NCI-H1092 (cell line): ENCODE measurements around the gene TOGARAM2.

Experiments used
- DNase-seq: peaks from one replicate; lab custom pipeline; 2025; lab: John Stamatoyannopoulos, UW

Gene TOGARAM2

DNA sequence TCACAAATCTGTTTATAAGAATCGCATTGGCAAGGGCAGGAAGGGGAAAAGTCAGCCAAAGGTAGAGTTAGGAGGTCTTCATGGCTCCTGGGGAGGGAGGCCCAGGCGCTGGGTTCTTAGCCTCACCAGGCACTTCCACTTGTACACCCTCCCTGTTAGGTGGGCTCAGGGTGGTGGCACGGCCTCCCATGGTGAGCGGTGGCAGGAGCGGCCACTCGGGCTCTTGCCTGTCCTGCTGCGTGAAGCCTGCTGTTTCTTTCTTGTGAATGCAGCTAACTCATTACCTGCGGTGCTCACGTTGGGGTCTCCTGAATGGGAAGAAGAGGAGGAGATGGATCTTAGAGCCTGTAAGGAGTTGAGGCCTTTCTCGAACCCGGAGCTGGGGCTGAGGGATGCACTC lies 40.8 kb downstream of the TOGARAM2 start:
- no peak for DNase-seq

DNA sequence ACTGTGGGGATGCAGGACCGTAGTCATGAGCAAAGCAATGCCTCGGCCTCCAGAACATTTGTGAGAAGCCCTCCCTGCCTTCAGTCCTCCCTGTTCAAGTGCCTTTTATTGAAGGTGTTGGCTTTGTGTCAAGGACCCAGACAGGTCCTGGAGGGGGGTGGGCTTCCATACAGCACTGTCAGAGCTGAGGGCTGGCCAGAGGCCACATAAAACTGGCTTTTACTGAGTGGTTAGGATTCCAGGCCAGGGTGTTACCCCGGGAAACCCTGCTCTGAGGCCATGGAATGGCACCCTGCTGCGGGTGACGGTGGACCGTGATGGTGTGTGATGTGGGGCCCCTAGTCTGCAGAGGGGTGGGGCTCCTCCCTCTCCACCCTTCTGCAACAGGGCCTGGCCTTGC lies 41.6 kb downstream of the TOGARAM2 start:
- DNase-seq: no peak

DNA sequence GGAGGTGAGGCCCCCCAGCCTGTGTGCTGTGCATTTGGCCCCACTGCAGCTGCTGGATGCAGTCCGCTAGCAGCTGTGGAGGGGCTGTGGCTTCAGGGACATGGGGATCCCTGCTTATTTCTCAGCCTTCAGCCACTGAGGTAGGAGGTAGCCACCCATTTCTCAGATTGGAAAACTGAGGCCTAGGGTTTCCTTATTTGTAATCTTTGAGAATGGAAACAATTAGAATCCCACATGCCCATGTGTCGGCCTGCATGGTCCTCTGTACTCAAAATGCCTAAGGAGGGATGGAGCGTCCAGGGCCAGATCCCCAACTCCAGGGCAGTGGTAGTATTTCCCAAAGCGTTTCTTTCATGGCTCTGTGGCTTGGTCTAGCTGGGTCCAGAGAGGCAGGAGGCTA lies 42.1 kb downstream of the TOGARAM2 start:
- DNase-seq: no peak

DNA sequence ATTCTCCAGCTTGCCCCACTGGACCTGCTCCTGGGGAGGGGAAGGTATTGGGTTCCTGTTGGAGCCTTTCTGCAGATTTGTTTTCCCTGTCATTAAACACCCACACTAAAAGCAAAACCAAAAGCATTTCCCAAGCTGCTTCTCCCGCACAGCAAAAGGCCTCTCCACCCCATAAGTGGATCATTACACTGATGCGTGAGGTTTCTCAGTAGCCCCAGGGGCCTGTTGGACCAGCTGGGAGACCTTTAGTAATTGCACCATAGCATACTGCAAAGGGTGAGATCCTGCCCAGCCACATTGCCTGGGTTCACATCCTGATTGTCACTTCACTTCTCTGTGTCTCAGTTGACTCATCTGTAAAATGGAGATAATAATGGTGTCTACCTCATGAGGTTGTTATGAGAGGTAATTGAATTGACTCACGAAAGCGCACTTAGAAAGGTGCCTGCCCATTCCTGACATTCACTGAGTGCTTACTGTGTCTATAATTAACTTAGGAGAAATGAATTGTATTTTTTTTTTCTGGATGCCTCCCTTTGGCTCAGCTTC lies 43.9 kb downstream of the TOGARAM2 start:
- no peak for DNase-seq

DNA sequence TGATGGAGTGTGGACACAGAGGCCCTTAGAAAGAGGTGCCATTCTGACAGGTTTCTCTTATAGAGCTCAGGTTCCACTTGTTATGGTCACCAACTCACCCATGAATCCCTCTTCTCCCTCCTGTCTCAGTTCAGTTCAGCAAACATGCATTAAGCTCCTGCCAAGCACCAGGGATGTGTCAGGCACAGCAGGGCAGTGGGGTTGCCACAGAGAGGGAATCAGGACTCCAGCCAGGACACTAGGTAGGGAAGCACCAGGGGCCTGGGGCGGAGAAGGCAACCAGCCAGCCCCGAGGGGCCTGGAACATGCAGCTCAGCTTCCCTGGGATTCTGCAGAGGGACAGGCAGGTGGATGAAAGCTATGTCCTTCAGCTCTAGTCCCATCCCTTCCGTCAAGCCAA lies 44.6 kb downstream of the TOGARAM2 start:
- no peak for DNase-seq

DNA sequence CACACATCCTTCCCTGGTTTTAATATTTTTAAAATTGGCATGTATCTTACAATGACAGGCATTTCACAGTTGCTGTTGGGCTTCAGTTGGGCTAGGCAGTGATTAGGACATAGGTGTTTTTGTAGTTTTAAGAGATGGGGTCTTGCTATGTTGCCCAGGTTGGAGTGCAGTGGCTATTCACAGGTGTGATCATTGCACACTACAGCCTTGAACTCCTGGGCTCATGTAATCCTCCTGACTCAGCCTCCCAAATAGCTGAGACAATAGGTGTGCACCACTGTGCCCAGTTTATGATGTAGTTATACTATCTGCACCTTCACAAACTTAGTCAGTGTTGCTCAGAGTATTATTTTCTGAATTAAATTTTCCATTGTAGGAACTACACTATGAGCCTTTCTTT lies 49.9 kb downstream of the TOGARAM2 start:
- DNase-seq: no peak

DNA sequence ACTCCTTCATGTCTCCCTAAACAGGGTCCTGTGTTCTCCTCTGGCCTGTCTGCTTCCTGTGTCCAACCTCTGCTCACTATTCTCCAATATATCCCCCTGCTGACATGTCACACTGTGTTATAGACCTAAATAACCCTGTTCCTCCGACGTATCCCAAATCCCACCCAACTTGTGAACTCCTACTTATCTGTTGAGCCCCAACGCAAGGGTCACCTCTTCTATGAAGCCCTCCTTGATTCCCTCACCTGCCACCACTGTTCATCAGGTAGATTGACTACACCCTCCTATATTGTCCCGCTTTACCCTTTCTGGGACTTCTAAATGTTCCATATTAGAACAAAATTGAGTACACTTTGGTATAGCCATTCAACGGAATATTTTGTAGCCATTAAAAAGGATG lies 51.1 kb downstream of the TOGARAM2 start:
- no peak for DNase-seq

DNA sequence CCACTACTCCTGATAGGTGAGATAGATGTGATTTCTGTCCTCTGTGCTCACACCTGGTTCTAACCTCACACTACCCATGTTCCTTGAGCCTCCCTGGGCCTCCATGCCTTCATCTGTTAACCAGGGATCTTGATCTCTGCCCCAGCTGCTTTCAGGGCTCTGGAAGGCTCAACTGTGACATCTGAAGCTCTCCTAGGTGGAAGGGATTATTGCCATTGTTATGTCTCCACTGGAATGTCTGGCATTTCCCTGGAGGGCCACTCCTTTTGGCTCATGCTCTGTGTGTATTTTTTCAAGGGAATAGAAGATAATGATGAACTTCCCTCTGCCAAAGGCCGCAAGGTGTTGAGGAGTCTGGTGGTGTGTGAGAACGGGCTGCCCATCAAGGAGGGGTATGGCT lies 52.1 kb downstream of the TOGARAM2 start:
- DNase-seq: no peak

DNA sequence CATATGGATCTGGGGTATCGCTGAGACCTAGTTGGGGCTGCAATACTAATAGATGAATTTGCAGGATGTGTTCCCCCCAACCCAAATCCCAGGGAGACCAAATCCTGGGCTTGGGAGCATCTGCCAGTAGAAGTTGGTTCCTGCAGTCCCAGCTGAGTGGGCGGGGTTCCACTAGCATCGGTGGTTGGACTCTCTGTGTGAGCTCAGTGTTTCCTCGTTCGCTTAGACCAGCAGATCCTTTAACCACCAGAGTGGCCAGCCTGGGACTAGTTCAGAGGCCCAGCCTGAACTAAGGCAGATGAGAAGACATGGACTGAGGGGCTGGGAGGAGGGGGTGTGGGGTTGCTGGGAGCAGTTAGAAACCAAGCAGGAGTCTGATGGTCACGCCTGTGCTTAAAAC lies 52.6 kb downstream of the TOGARAM2 start:
- no peak for DNase-seq

DNA sequence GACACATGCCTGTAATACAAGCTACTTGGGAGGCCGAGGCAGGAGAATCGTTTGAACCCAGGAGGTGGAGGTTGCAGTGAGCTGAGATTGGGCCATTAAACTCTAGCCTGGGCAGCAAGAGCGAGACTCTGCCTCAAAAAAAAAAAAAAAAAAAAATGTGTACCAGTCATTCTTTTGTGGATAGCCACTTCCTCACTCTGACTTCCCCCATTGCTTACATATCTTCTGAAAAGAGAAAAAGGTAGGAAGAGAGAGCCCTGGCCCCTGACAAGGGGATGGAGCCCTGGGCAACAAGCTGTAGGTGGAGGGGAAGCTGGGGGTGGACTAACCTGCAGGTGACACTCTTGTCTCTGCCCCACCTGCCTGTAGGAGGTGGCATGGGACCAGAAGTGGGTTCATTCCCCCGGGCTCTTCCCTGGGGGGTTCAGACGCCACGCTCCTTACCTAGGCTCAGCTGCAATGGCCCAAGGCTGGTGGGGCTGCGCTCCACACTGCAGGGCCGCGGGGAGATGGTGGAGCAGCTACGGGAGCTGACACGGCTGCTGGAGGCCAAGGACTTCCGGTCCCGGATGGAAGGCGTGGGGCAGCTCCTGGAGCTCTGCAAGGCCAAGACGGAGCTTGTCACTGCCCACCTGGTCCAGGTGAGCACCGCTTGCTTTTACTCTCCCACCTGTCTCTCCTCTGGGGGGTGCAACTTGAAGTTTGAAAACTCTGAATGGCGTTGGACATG lies 54.1 kb downstream of the TOGARAM2 start:
- DNase-seq: no peak

DNA sequence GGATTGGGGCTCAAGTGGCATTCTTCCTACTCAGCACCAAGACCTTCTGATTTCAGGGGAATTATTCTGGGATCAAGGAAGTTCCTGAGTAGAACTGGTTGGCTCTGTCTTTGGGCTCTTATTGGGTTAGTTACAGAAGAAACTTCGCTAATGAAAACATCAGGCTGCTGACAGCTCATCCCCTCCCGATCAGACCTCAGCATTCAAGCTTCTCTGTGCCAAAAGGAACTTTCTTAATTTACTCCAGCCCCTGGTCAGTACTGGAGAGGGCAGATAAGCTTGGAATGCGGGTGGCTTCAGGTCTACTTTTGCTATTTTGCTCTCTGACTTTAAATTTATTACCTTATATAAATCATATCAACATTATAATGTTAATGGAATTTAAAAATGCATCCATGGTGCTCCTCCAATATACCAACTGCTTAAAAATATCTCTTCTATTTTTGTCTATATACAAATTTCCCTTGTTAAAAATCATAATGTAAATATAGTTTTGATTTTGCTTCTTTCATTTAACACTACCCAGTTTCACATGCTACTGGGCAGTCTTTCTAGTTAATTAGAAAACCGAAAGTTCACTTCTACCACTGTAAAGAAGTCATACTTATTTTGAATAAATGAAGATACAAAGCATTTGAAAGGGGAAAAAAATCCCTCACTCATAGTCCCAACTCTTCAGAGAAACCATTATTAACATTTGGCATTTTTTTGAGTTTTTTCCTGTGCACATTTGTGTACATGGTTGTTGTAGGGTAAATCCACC lies 58.8 kb downstream of the TOGARAM2 start:
- DNase-seq: no peak

DNA sequence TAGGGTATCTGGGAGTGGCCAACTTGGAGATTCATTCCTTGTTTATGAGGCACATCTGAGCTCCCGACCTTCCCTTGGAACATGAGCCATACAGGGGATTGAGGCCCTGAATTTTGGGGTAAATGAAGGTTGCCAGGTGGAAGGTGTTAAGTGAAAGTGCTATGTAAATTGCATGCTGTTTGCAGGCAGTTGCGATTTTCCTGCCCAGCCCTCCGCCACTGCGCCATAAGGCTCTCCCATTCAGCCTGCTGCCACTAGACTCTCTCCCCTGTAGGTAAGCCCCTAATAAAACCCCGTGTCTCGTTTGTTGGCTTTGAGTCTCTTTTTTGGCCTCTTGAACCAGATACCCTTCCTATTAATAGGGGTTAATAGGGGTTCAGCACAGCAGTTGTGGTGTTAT lies 59.5 kb downstream of the TOGARAM2 start:
- DNase-seq: no peak

DNA sequence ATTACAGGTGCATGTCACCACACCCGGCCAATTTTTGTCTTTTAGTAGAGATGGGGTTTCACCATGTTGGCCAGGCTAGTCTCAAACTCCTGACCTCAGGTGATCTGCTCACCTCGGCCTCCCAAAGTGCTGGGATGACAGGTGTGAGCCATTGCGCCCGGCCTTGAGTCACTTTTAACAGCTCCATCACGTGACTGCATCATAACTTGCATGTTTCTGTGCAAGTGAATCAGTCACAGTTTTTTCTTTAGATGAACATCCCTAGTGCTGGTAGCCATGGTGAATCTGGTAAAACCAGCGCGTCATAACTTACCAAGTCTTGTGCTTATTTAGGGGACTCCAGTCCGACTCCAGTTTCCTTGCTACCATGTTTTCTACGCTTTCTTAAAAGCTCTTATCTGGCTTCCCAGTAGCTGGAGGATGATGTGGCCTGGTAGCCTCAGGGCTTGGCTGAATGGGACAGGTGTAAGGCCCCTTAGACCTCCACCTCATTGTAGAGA lies 60.1 kb downstream of the TOGARAM2 start:
- DNase-seq: no peak

DNA sequence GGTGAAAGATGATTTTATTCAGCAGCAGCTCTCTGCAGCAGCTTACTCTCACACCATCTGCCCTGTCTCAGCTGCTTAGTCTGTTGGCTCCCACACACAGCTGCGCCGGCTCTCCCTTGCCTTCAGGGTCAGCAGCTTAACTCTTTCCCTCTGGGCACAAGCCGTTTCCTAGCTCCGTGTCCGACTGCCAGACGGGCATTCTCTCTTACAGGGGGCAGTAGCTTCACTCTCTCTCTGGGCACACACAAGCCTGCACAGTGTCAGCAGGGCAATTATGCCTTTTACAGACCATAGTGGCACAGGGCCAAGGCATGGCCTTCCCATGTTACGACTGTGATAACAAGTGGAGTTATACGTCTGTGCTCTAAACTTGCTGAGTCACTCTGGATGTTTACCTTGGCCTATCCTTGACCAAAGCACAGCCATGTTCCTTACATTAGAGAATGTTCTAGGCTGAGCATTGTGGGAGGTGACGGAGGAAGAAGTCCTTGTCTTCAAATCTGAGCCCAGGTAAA lies 61.5 kb downstream of the TOGARAM2 start:
- no peak for DNase-seq

DNA sequence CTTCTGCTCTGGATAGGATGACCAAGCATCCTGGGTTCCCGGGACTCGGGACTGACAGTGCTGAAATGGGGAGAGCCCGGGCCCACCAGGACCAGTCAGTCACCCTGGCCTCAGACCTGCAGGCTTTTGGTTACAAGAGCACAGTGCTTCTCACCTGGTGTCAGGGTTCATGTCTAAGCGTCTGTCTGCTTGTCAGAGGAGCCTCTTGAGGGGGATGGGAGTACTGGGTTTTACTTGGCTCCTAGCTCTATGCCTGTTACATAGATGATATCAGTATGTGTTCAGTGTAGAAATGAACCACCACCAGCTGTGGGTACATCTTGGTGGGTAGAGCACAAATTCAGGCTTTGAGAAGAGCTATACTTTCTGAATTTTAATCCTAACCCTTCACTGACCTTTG lies 63.4 kb downstream of the TOGARAM2 start:
- no peak for DNase-seq

DNA sequence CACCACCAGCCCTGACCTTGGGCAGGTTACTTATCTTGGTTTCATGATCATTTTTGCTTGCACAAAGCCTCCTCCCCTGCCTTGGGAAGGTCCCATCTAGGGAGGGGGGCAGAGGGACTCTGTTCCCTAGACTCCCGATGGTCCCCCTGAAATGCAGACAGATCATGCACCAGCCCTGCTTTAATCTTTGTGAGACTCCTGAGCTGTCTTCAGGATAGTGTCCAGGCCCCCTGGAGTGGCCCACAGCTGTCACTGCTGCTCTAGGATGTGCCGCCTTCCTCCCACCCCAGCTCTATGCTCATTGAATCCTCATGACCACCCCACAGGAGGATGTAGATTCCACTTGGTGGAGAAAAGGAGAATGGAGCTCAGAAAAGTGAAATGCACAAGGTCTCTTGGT lies 65.2 kb downstream of the TOGARAM2 start:
- DNase-seq: no peak

DNA sequence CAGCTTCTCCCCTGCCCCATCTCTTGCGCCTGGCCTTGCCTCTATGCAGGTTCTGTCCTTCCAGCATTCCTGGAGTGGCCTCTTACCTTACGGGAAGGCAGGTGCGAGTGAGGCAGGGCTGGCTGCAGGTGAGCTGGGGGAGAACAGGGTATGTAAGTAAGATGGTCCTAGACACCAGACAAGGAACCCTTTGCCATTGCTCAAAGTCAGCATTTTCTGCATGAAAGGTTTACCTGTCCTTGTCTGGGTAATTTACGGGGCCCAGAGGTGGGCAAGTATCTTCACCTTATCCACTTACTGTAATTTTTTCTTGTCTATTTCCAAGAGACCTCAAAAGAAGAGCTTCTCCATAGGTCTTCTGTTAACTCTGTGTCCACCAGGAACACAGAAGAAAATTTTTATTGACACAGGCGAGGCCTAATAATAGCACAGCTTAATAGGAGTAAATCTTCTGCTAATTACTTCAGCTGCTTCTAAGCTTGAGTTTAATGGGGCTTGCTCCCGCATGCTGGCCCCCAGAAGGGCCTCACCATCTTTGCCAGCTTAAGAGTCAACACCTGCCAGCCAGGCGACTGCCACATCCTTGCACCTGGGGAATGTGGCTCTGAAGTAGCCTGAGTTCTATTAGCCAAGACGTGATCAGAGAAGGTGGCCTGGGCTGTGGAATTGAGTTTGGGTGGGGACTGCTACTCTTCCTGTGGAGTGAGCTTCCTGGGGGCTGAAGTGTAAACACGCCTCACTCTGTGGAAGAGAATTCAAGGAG lies 66.2 kb downstream of the TOGARAM2 start:
- DNase-seq: no peak

DNA sequence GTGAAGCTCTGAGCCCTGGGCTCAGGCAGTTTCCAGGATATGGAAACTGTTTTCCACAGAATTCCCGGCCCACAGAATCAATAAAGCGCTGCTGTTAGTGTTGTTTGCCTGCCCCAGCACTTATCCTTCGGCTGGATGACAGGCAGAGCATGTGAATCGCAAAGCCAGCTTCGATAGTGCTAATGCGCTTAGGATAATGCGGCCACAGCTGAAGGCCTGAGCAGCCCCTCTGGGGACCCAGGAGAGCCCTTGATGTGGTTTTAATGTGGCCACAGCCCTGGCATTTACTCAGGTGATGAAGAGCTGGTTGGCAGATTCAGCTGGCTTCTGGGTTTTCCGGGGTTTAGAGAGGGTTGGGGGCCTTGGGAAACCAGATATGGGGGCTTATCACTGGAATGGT lies 69.5 kb downstream of the TOGARAM2 start:
- DNase-seq: peak; percentile 31

DNA sequence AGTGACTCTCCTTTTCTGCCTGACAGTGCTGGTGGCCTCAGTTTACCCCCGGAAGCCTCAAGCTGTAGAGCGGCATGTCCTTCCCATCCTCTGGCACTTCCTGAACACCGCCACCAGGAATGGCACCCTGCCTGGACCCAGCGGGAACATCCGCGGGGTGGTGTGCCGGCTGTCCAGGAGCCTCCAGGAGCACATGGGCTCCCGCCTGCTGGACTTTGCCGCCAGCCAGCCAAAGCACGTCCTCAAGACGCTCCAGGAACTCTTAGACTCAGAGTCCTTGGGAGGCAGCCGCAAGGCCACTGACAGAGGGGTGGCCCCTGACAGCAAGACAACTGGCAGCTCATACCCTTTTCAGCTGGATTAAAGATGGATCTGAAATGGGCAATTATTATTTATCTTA lies 70.6 kb downstream of the TOGARAM2 start:
- DNase-seq: no peak

DNA sequence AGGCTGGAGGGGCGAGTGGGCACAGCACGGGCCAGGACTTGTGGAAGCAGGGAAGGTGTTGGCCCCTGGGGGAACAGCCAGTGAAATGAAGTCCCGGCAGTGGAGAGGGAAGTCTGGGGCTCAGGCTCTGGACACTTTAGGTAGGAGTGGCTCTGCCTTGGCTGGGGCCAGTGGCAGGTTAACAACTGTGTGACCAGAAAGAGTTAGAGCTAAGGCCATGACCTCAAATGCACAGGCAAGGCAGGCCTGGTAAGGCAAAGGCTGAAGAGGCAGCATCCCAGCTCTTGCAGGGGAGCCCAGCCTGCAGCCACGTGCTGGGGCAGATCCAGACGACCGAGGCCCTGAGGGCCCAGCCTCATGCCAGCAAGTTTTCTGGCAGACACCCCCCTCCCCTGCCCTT lies 71.7 kb downstream of the TOGARAM2 start:
- DNase-seq: no peak

DNA sequence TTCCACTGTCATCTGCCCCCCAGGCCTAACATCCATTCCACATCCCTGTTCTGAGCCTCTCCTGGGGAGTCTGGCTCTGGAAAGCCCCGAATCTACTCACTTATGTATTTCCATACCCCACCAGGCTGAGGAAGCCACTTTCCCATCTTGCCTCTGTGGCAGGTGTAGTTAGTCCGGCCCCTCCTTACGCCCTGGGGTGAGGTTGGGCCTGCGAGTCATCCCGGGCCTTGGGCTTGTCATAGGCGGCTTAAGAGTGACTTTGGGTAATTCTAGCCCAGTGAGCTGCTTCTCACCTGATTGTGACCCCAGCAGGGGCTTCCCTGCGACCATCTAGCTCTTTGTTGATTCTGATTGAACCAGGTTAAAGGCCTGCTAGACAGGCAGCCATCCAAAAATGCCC lies 72.1 kb downstream of the TOGARAM2 start:
- DNase-seq: no peak

DNA sequence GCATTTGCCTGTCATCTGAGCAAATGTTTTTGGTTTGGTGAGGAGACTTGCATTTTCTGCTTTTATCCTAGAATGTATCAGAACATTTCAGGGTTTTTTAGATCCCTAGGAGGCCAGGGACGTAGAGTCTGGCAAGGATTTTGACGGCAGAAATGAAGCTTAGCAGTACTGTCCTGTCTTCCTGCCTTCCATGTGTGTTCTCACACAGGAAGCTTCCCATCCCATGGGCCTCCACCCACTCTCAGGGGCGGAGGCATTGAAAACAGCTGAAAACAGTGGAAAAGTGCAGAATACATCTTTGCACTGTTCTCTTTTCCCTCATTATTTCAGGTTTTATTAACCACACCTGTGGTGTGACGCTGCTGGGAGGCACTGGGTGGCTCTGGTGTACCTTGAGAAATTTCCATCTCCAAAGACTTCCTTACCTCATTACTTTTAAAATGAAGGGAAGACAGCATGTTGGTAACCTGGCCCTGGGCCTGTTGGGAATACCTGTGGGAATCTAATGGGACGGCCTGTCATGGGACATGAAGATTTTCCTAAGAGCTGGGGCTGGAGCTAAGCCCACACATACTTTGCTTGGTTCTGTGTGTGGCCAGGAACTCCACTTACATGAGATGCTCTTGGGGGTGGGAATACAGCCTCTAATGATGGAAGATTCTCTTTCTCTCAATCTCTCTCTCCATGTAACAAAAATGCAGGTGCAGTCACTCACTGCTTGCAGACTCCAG lies 72.7 kb downstream of the TOGARAM2 start:
- no peak for DNase-seq
